ENCODE measurements around the gene WTAP. TPM values are rescaled to one million over a fixed set of nuclear protein-coding genes. Genes with fewer than 3 reads are reported as not detected.

WTAP gene
- total and polyA plus RNA-seq, 4 donors: 21.0 to 43.8 (median 36.5) TPM

DNA sequence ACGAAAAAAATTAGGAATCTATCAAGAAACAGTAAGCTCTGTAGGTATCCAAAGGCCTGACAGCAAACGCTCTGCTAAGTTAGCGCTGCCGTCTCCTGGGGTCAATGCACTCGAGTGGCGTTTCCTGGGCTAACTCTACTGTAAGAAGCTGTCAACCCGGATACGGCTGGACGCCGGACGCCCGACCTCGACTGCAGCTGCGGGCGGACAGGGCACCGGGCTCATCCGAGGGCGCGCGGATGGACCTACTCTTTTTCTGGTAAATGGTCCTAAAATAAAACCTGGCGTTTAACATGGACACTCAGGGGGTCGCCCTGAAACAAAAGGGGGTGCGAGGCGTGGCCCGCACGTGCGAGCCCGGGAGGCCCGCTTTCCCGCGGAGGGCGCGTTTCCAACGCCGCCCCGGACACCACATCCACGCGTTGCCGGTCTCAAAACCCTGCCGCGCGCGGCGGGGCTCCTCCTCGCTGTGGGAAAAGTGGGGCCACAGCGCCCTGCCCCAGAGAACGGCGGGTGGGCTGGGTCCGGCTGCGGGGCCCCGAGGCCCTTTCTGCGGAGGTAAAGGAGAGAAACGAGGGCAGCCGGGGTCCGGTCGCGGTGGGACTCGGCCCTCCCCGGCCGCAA lies 61.6 kb downstream of the WTAP start:
- Histone ChIP-seq H3K9ac (ENCODE audit: low read depth in 1 of 2, low read length in 2 of 2) (peak overlapping the region; percentile 82 to 97), H3K27me3 (ENCODE audit: control insufficient read depth in 4 of 4, insufficient read depth in 4 of 4, low read length in 3 of 4) (no peaks in the 10 kb centered on the region), H3K9me3 (ENCODE audit: control insufficient read depth in 4 of 4, low read length in 3 of 4) (no peaks in the 10 kb centered on the region), H3K4me1 (ENCODE audit: control insufficient read depth in 4 of 4, insufficient read depth in 4 of 4, low read length in 3 of 4) (peaks cover 3 to 32% (median 25%) of the 10 kb centered on the region in 4 donors), H3K36me3 (ENCODE audit: control insufficient read depth in 4 of 4, insufficient read depth in 3 of 4, low read depth in 1 of 4, low read length in 3 of 4) (peaks cover 5 to 29% (median 26%) of the 10 kb centered on the region in 4 donors), H3K27ac (ENCODE audit: low read depth in 1 of 2, low read length in 2 of 2) (peak overlapping the region; percentile 88 to 99), H3K4me3 (ENCODE audit: low read depth in 1 of 3, low read length in 3 of 3) (peak overlapping the region; percentile 73 to 98 (median 97))
- TF ChIP-seq SP1 (IDR thresholded peaks at IDR 0.05) (peak; percentile 27), REST (IDR thresholded peaks at IDR 0.05) (no peak), RXRA (IDR thresholded peaks at IDR 0.05) (peak; percentile 82 to 84), EGR1 (IDR thresholded peaks at IDR 0.05; ENCODE audit: low read depth in 2 of 2) (no peak), HNF4A (conservative IDR thresholded peaks at IDR 0.05) (peak in 1 of 2 donors; percentile 7), YY1 (IDR thresholded peaks at IDR 0.05) (no peak), NR2F2 (IDR thresholded peaks at IDR 0.05) (no peak), HNF4G (IDR thresholded peaks at IDR 0.05) (no peak), RAD21 (IDR thresholded peaks at IDR 0.05) (peak; percentile 30 to 37), FOXA2 (IDR thresholded peaks at IDR 0.05) (no peak), GABPA (IDR thresholded peaks at IDR 0.05 in 1 of 2, conservative IDR thresholded peaks at IDR 0.05 in 1 of 2) (no peak), ATF3 (IDR thresholded peaks at IDR 0.05) (no peak)
- under 1% methylated on average over 60 of the region's 60 CpGs for WGBS
- DNase-seq (ENCODE audit: low spot score): peak; percentile 64

DNA sequence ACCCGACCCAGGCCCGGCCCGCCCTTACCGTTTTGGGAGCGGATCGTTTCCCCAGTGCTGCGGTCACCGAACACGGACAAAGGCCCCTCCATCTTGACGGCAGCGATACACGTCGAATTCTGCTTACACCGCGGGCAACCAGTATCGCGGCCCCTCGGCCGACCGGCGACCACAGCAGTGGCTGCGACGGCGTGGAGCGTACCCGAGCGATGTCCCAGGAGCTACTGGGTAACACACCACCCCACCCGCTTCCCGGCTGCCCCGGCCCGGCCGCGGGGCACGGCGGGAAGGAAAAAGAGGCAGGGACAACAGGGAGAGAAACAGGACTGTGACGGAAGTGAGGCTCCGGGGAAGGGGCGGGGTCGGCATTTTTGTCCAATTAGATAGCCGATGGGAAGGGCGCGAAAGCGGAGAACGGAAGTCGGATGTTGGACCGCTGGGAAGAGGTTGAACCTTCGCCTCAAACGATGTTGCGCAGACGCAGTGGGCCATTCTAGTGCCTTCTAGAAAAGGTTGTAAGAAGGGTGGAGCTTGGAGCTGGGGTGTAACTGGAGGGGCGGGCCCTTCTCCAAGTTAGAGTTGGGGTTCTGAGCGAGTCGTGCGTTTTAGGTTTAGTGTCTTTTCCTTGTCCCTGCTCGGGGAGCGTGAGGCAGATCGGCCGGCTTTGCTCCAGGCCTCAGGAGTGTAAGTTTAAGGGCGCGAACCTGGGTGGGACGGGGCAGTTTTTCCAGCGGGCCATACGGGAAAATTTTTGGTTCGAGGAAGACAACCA lies 62.3 kb downstream of the WTAP start, which contains the start of gene TCP1:
Gene TCP1 (minus strand): TSS at position 226 of the 772 bp plus-strand sequence. CDS start 134 bp downstream, at position 92.
- Histone ChIP-seq H3K27ac (ENCODE audit: low read depth in 1 of 2, low read length in 2 of 2) (peak within 1 kb of the TSS; percentile 99), H3K9ac (ENCODE audit: low read depth in 1 of 2, low read length in 2 of 2) (peak within 1 kb of the TSS; percentile 91 to 97), H3K36me3 (ENCODE audit: control insufficient read depth in 4 of 4, insufficient read depth in 3 of 4, low read depth in 1 of 4, low read length in 3 of 4) (peaks cover 5 to 26% (median 23%) of the 10 kb centered on the region in 4 donors), H3K27me3 (ENCODE audit: control insufficient read depth in 4 of 4, insufficient read depth in 4 of 4, low read length in 3 of 4) (no peaks in the 10 kb centered on the region), H3K4me3 (ENCODE audit: low read depth in 1 of 3, low read length in 3 of 3) (peak within 1 kb of the TSS; percentile 86 to 98 (median 97)), H3K4me1 (ENCODE audit: control insufficient read depth in 4 of 4, insufficient read depth in 4 of 4, low read length in 3 of 4) (peaks cover 3 to 32% (median 25%) of the 10 kb centered on the region in 4 donors), H3K9me3 (ENCODE audit: control insufficient read depth in 4 of 4, low read length in 3 of 4) (no peaks in the 10 kb centered on the region)
- WGBS: under 1% methylated on average over 64 of the region's 64 CpGs
- DNase-seq (ENCODE audit: low spot score): peak; percentile 98
- TF ChIP-seq RXRA (IDR thresholded peaks at IDR 0.05) (peak; percentile 63 to 80), SP1 (IDR thresholded peaks at IDR 0.05) (peak; percentile 80), EGR1 (IDR thresholded peaks at IDR 0.05; ENCODE audit: low read depth in 2 of 2) (peak; percentile 51 to 76), TAF1 (conservative IDR thresholded peaks at IDR 0.05) (peak; percentile 91), HNF4A (conservative IDR thresholded peaks at IDR 0.05) (peak; percentile 51 to 55), FOXA1 (IDR thresholded peaks at IDR 0.05) (peak; percentile 55), CTCF (IDR thresholded peaks at IDR 0.05; ENCODE audit: low read depth, low read length, missing input control) (no peak), RAD21 (IDR thresholded peaks at IDR 0.05) (peak; percentile 23 to 45), NR2F2 (IDR thresholded peaks at IDR 0.05) (no peak), HNF4G (IDR thresholded peaks at IDR 0.05) (no peak), GABPA (IDR thresholded peaks at IDR 0.05 in 1 of 2, conservative IDR thresholded peaks at IDR 0.05 in 1 of 2) (peak; percentile 89 to 96), REST (IDR thresholded peaks at IDR 0.05) (peak; percentile 91), YY1 (IDR thresholded peaks at IDR 0.05) (peak; percentile 92), JUND (IDR thresholded peaks at IDR 0.05) (peak; percentile 55 to 67), MAX (IDR thresholded peaks at IDR 0.05) (peak; percentile 87)
- TF ChIP-seq, protein P1, sequence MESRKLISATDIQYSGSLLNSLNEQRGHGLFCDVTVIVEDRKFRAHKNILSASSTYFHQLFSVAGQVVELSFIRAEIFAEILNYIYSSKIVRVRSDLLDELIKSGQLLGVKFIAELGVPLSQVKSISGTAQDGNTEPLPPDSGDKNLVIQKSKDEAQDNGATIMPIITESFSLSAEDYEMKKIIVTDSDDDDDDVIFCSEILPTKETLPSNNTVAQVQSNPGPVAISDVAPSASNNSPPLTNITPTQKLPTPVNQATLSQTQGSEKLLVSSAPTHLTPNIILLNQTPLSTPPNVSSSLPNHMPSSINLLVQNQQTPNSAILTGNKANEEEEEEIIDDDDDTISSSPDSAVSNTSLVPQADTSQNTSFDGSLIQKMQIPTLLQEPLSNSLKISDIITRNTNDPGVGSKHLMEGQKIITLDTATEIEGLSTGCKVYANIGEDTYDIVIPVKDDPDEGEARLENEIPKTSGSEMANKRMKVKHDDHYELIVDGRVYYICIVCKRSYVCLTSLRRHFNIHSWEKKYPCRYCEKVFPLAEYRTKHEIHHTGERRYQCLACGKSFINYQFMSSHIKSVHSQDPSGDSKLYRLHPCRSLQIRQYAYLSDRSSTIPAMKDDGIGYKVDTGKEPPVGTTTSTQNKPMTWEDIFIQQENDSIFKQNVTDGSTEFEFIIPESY (IDR thresholded peaks at IDR 0.05): peak; percentile 69

Data from liver (tissue), 9 donors.